Measurements from ENCODE around the gene TRPV6.

TRPV6 gene

DNA sequence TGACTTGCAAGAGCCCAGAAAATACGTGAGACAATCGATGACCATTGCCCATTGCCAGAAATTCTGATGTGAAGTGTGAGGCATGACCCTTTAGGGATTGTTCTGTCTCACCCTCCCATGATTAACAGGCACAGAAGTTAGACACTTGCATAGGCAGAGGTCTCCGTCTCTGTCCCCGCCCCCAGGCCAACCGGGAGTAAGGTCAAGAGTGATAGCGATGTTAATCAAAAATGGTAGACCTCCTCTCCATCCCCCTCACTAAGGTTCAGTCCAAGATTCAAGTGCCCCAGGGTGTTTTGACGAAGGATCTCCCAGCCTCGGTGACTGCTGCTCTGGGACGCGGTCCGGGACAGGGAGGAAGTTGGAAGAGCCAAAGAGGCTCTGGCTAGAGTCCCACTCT, 22.7 kb upstream of the TRPV6 start:
- no peak for DNase-seq (ENCODE audit: low spot score)

- no peak for DNase-seq (ENCODE audit: low spot score)
These were observed 21.1 kb upstream of the TRPV6 start for GRCh38 chr7:142906643-142907042.

DNA sequence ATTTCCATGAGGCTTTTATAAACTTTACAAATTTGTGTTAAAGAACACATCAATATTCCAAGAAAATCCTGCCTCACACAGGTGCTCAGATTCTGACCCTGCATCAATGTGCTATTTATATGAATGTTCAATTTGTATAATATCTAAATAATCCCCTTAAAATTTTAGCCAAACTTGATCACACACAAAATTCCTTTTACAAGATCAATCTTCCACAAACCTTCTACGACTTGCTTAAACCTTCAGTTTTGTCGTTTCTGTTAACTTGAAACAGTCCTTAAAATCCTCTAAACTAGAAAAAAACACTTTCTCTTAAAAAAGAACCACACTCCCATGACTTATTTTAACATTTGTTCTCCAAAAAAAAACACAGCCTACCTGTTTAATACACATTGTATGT, 20.2 kb upstream of the TRPV6 start:
- no peak for DNase-seq (ENCODE audit: low spot score)

GRCh38 chr7:142904128-142904527, 18.6 kb upstream of the TRPV6 start:
- no peak for DNase-seq (ENCODE audit: low spot score)

- no peak for DNase-seq (ENCODE audit: low spot score)
These were observed 16.1 kb upstream of the TRPV6 start for GRCh38 chr7:142901426-142902259.

DNA sequence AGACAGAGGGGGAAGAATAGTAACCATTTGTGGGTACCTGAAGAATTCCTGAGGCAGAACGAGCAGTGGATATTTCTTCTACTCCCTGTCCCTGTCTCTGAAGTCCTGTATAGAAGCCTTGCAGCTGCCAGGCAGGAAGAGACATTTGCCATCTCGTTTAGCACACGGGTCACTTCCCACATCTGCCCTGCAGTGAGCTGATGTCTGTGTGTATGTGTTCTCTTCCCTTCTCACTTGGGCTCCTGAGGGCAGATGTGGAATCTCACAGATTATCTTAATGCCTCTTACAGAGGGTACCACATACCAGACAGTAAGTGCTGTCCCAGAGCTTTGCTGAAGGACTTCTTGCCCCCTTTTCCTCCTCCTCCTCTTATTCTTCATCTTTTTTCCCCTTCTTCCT, 14.1 kb upstream of the TRPV6 start:
- DNase-seq (ENCODE audit: low spot score) = no peak

- no peak for DNase-seq (ENCODE audit: low spot score)
These were observed 13.0 kb upstream of the TRPV6 start for GRCh38 chr7:142898377-142899170.

DNA sequence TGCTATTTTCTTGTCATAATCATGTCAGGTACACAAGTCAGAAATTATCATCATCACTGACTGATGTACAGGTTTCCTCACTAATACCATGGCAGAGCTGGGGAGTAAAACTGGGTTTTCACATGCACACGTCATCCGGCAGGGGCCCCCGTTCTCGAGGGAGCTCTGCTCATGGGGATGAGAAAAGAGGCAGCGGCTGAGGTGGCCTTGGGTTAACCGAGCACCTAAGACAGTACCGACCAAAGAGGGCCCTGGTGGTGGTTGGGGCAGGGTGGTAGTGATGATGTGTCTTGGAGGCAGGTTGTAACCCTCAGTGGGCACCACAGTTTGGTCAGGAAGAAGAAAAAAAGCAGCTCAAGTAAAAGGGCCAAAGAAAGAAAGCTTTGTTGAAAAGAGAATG, 12.1 kb upstream of the TRPV6 start:
- no peak for DNase-seq (ENCODE audit: low spot score)

DNA sequence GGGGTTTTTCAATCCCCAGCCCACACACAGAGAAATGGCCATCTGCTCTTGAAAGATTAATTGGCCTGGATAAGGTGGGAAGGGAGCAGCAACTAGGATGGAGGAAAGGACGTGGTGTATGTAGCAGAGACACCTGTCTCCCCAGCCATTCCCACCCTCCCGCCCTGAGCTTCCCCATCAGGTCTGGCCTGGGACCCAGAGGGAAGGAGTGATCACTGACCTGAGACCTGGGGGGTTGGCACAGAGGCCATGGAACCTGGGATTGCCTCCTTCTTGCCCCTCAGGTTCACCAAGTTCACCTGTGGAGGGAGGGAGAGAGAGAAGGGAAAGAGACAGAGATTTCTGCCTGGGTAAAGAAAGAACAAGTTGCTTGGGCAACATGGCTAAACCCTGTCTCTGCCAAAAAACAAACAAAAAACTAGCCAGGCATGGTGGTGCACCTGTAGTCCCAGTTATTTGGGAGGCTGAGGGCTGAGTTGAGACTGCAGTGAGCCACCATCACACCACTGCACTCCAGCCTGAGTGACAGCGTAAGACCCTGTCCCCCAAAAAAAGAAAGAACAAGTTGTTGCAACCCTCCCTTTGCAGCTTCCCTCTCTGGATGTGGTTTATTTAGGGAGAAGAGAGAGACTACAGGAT, 11.3 kb upstream of the TRPV6 start:
- DNase-seq (ENCODE audit: low spot score) = no peak

GRCh38 chr7:142896151-142896550, 10.6 kb upstream of the TRPV6 start:
- no peak for DNase-seq (ENCODE audit: low spot score)

DNA sequence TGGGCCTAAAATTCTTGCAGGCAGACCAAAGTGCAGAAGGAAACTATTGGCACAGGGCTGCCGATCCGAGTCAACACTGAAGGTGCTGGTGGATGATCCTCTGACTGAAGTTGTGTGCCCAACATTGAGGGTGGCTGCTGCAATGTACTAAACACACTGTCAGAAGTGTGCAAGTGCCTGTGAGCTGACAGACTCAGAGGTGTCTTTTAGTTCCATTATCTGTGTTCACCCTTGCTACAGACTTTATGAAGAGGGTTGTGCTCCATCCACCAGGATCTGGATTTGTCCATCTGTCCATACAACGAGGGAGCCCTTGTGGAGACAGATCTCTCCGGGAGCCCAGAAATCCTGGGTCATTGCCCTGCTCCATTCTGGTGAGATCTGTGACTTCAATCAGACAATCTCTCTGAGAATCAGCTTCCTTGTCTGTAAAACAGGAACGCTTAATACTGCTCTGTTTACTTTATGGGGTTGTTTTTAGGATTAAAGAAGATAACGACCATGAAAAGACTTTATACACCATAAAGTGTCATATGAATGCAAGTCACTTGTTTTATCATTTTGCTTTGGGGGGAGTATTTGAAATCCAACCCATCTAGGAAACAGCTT, 9.5 kb upstream of the TRPV6 start:
- no peak for DNase-seq (ENCODE audit: low spot score)

DNA sequence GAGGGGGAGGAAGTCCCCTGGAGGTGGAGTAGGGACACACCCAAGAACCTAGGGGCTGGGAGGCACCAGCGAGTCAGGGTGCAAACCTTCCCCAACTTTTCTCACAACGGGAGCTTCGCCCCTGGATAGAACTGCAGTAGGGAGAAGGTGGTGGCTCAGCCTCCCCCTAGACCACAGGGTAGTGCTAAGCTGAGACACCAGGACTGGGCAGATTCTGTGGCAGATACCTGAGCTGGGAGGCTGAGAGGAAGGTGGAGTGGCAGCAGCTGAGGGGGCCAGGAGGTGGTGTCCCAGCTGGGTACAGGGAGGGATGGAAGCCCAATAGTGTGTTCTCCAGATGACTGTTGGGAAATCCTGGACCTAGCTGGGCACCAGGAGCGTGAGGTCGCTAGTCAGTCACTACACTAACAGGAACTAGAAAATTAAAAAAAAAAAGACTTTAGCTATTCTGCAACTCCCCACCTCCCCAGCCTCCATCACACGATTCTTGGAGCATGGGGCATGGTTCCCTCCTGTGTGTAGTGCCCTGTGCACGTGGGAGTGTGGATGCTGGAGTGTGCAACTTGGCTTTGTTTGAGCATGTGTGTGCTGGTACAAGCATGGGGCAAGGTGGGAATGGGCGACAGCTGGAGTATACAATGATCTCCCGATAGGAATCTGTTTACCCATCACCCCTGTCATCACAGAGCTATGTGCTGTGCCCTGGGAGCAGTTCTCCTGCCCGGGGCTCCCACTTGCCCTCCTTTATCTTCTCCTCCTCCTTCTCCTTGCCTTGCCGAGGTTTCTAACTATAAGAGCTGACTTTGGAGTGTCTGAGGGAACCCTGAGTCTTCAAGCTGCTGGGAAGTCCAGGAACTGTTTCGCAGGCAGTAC, 8.8 kb upstream of the TRPV6 start:
- DNase-seq (ENCODE audit: low spot score) = no peak

DNA sequence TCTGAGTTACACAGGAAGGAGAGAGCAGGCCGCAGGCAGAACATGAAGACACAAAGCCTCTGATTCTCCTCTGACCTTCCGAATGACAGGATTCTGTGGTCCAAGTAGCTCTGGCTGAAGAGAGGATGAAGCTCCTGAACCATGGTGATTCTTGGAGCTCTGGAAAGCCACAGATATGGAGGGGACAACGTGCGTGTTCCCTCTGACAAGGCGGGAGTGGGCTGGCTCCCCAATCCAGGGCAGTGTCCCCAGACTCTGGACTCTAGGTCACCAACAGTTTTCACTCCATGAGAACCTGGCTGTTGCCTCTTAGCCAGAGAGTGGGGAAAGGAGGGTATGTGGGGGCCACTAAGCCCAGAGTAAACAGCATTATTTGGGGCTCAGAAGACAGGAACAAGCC, 7.4 kb upstream of the TRPV6 start:
- no peak for DNase-seq (ENCODE audit: low spot score)

DNA sequence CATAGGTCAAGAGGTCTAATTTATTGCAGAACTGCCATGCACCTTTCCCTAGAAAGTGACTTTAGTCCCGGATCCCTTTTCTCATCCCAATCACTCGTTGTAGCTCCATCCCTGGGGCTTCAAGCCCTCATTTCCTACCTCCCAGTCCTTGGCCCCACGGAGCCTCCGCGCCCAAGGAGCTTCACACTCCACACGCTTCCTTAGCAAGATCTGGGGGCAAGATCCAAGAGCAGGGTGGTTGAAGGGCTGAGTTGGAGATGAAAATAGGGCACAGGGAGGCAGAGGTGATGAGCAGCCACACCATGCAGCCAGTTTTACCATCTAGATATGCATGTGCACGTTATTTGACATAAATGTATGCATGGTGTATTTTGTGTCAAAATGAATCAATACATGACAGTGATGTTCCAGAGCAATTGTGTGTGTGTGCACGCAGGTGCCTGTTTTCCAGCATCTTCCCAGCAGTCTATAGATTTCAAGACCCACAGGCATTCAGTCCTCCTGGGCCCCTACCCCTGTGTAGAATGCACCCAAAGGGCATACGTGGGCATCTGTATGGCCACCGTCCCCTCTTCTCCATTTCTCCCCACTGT, 6.0 kb upstream of the TRPV6 start:
- no peak for DNase-seq (ENCODE audit: low spot score)

GRCh38 chr7:142890874-142891485, 5.4 kb upstream of the TRPV6 start:
- DNase-seq (ENCODE audit: low spot score) = no peak

DNA sequence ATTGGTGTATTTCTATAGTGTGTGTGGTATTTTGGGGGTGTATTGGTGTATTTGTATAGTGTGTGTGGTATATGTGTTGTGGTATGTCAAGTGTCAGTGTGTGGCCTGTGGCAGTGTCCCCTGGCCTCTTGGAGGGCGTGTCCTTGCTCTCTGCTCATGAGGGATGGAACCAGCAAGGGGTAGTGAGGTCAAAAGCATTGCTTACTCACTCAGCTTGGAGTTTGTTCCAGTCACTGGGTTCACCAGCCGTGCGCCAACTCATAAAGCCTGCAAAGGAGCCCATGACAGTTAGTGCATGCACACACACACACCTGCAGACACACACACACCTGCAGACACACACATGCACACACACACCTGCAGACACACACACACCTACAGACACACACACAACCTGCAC, 4.3 kb upstream of the TRPV6 start:
- no peak for DNase-seq (ENCODE audit: low spot score)

DNA sequence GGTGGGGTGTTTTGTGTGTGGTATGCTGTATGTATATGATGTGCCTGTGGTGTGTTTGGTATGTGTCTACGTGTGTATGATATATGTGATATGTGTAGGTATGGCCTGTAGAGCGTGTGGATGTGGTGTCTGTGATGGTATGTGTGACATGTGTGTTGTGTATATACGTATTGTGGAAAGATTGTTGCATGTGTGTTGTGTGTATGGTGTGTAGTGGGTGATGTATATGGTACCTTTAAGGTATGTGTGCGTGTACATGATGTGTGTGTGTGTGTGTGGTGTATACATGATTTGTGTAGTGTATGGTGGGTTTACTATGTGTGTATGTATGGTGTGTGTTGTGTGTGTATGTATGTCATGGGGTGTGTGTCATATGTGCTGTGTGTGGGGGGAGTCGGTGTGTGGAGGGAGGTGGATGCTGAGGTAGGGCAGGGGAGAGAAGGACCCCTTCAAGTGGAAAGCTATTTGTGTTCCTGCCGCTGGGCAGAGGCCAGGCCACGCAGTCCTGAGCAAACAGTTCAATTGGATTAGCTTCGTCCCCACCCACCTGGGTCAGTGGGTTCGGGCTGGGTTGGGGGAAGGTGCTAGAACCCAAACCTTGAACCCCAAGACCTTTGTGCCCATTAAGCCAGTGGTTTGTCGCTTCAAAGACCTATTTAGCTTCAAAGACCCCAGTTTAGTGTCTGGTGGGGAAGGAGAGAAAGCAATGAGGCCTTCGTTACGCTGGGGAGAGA, 1.9 kb upstream of the TRPV6 start:
- DNase-seq (ENCODE audit: low spot score) = no peak

GRCh38 chr7:142886866-142887265, 1.3 kb upstream of the TRPV6 start:
- no peak for DNase-seq (ENCODE audit: low spot score)

DNA sequence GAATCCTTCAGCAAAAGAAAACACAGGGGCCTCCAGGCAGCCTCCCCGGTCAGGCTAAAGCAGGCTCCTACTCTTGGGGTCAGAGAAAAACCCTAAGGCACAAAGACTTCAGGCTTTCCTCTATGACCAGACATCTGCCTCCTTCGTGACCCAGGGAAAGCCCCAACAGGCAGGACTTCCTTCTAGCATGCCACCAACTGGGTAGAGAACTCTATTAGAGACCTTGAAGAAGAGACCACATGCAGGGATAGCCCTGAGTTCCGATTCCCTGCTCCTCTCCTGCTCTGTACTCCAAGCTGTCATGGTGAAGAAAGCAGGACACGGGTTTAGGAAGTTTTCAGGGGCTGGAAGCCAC, 1.3 kb downstream of the TRPV6 start:
- DNase-seq (ENCODE audit: low spot score) = no peak
